GM23248 (cell line): ENCODE measurements around the gene DEFB123. TPM values are rescaled to one million over a fixed set of nuclear protein-coding genes. Genes with fewer than 3 reads are reported as not detected.

Experiments used
- DNase-seq: peaks from one replicate; pipeline ENCODE4 v3.0.0-alpha.2; 2015
- H2AFZ ChIP-seq: fragments of 200-600 bp; sonication (generic); 2 replicates; pipeline ENCODE4 v1.6.1; 2016; ENCODE audit warnings: antibody characterized with exemption
- H3F3A ChIP-seq: fragments of 200-600 bp; sonication (generic); 2 replicates; pipeline ENCODE4 v1.6.1; 2016; ENCODE audit warnings: mild to moderate bottlenecking, antibody characterized with exemption, mixed run types; ENCODE audit not compliant: insufficient read depth
- H3K27ac ChIP-seq: fragments of 200-600 bp; sonication (generic); 2 replicates; pipeline ENCODE4 v1.5.1; 2016; ENCODE audit warnings: mild to moderate bottlenecking
- H3K27me3 ChIP-seq: fragments of 200-600 bp; sonication (generic); replicated peaks from 2 replicates; pipeline ENCODE4 v1.6.1; 2016; ENCODE audit warnings: mild to moderate bottlenecking; ENCODE audit not compliant: insufficient read depth
- H3K36me3 ChIP-seq: fragments of 200-600 bp; sonication (generic); 2 replicates; pipeline ENCODE4 v1.6.1; 2016; ENCODE audit warnings: low read depth, mild to moderate bottlenecking
- H3K4me1 ChIP-seq: fragments of 200-600 bp; sonication (generic); 2 replicates; pipeline ENCODE4 v1.6.1; 2016; ENCODE audit warnings: mild to moderate bottlenecking; ENCODE audit not compliant: insufficient read depth
- H3K4me2 ChIP-seq: fragments of 200-600 bp; sonication (generic); one replicate; pipeline ENCODE4 v1.6.1; 2016; ENCODE audit warnings: mild to moderate bottlenecking; ENCODE audit not compliant: unreplicated experiment
- H3K4me3 ChIP-seq: fragments of 200-600 bp; sonication (generic); 2 replicates; pipeline ENCODE4 v1.5.1; 2016; ENCODE audit warnings: mild to moderate bottlenecking
- H3K79me2 ChIP-seq: fragments of 200-600 bp; sonication (generic); 2 replicates; pipeline ENCODE4 v1.6.1; 2016; ENCODE audit warnings: mild to moderate bottlenecking; ENCODE audit not compliant: insufficient read depth
- H3K9ac ChIP-seq: fragments of 200-600 bp; sonication (generic); 2 replicates; pipeline ENCODE4 v1.6.1; 2016; ENCODE audit warnings: mild to moderate bottlenecking
- H3K9me2 ChIP-seq: fragments of 200-600 bp; sonication (generic); 2 replicates; pipeline ENCODE4 v1.6.1; 2016; ENCODE audit warnings: mixed run types, mild to moderate bottlenecking, moderate library complexity; ENCODE audit not compliant: insufficient read depth
- H3K9me3 ChIP-seq: fragments of 200-600 bp; sonication (generic); one replicate; pipeline ENCODE4 v1.6.1; 2017; ENCODE audit warnings: low read depth
- H4K20me1 ChIP-seq: fragments of 200-600 bp; sonication (generic); 2 replicates; pipeline ENCODE4 v1.6.0; 2016; ENCODE audit not compliant: insufficient read depth
- EZH2 ChIP-seq: fragments of 200-600 bp; sonication (generic); IDR thresholded peaks from 2 replicates; pipeline ENCODE4 v1.6.1; 2018; ENCODE audit warnings: antibody characterized with exemption, mild to moderate bottlenecking; ENCODE audit not compliant: insufficient read depth, poor library complexity, severe bottlenecking
- EZH2phosphoT487 ChIP-seq: fragments of 200-600 bp; sonication (generic); IDR thresholded peaks from 2 replicates; pipeline ENCODE4 v1.6.1; 2018; ENCODE audit warnings: antibody characterized with exemption, moderate library complexity, mild to moderate bottlenecking, low read depth; ENCODE audit not compliant: insufficient read depth
- WGBS, 2 experiments: methylation state at CpG; one replicate each; pipeline ENCODE4 v1.1.6; 2015 to 2017; ENCODE audit warnings: low lambda C conversion rate in 2 of 2, low coverage in 1 of 2; ENCODE audit errors: missing lambda C conversion rate in 2 of 2; 5-methylcytosine and 5-hydroxymethylcytosine counted together
- in situ Hi-C: fragments of 300-500 bp; cut with MboI; formaldehyde crosslinking; loops from 2 replicates; pipeline ENCODE4 v1.15.0; 2020
- polyA plus RNA-seq: library from polyadenylated mRNA; unstranded; fragments of >200 nt; fragmentation: Nextera tagmentation; extraction: Ambion mirVana; gene quantifications from 2 replicates; pipeline ENCODE4 v1.2.1, GENCODE V29; 2016
- total RNA-seq: library from RNA; depleted of rRNA; stranded (reverse); fragments of >200 nt; shearing (Covaris generic); gene quantifications from 2 replicates; pipeline ENCODE4 v1.2.3, GENCODE V29; 2014

The DEFB123 gene
- total and polyA plus RNA-seq, 2 experiments from 2014 or later = not detected

DNA sequence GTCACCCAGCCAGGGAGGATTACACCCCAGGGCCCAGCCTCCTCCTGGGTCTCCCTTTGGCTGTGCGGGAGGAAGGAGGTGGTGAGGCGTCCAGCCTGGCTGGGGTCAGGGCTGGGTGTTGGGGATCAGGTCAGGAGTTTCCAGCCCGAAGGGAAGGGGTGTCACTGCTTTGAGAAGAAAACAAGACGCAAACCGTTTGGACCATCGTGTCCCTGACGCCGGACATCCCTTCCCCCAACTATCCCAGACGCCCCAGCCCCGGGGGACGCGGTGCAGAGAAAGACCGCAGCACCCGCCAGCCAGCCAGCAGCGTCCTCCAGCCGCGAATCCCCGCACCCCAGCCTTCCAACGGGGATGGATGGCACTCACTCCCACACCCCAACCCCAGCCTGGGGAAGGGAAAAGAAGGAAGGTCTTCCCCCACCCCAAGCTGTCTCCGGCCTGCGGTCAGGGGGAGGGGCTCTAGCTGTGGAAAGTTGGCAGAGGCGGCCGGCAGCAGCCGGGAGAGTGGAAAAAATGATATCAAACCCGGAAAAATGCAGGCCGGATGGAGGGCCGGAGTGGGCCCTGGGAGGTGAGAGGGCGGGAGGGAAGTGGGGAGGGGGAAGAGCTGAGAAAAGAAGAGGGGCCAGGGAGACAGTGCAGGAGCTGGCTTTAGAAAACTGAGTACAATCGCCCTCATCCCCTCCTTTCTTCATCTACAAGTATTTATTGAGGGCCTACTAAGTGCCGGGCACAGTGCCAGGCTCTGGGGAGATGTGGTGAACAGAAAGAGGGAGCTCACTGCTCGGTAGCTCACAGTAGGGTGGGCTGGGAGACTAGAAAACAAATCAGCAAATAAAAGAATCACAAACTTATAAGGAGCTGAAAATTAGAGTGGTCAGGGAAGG, 45.3 kb downstream of the DEFB123 start:
- Histone ChIP-seq H2AFZ (no peak overlapping the region), H3K4me3 (no peak overlapping the region), H3K4me2 (no peak overlapping the region)

DNA sequence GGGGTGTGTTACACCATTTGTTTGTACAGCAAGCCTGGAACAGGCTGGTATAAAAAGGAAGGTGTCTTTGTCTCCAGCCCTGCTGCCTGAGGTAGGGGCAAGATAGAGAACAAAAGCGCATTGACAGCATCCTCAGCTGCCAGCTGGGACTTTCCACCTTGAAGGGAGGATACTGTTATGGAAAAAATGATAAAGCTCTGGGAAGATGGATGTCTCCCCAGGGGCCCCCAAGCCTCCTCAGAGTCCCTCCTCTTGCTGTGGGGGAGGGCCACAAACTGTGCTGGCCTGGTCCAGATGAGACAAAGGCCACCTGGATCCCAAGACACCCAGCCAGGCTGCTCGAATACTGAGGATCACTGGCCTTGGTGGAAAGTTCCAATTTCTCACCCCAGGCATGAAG, 47.7 kb downstream of the DEFB123 start:
- TF ChIP-seq EZH2 (no peak), EZH2phosphoT487 (no peak)
- no peak for DNase-seq
- H3K9me3 ChIP-seq = no peaks in the 10 kb centered on the region
- H3K9me2 ChIP-seq = no peaks in the 10 kb centered on the region
- H3K27me3 ChIP-seq = 0 out of 2 replicates have a peak, but pooled peaks cover 14% of the 10 kb centered on the region
- no peaks in the 10 kb centered on the region for H3F3A ChIP-seq
- no peaks in the 10 kb centered on the region for H3K4me1 ChIP-seq
- H4K20me1 ChIP-seq = no peaks in the 10 kb centered on the region
- no peak overlapping the region for H3K27ac ChIP-seq
- H3K4me2 ChIP-seq = no peak overlapping the region
- WGBS, 2 experiments = 67 to 68% methylated on average over 2 of the region's 2 CpGs
- H3K36me3 ChIP-seq = no peaks in the 10 kb centered on the region
- no peaks in the 10 kb centered on the region for H3K79me2 ChIP-seq
- H3K4me3 ChIP-seq = no peak overlapping the region
- H3K9ac ChIP-seq = no peak overlapping the region
- no peak overlapping the region for H2AFZ ChIP-seq
- in situ Hi-C loops = no loop called here

More for the DNA sequence above, 45.3 kb downstream of the DEFB123 start:
- Histone ChIP-seq H3K9ac (no peak overlapping the region), H3K36me3 (no peaks in the 10 kb centered on the region), H3K4me1 (no peaks in the 10 kb centered on the region), H3K9me3 (no peaks in the 10 kb centered on the region), H3K27ac (no peak overlapping the region), H3F3A (no peaks in the 10 kb centered on the region), H3K27me3 (0 out of 2 replicates have a peak, but pooled peaks cover 14% of the 10 kb centered on the region), H4K20me1 (no peaks in the 10 kb centered on the region), H3K9me2 (no peaks in the 10 kb centered on the region), H3K79me2 (no peaks in the 10 kb centered on the region)
- no peak for TF ChIP-seq EZH2phosphoT487
- TF ChIP-seq EZH2 = no peak
- WGBS, 2 experiments = 16 to 21% methylated on average over 28 to 31 of the region's 31 CpGs
- in situ Hi-C loops = no loop called here
- DNase-seq = peak; percentile 58

DNA sequence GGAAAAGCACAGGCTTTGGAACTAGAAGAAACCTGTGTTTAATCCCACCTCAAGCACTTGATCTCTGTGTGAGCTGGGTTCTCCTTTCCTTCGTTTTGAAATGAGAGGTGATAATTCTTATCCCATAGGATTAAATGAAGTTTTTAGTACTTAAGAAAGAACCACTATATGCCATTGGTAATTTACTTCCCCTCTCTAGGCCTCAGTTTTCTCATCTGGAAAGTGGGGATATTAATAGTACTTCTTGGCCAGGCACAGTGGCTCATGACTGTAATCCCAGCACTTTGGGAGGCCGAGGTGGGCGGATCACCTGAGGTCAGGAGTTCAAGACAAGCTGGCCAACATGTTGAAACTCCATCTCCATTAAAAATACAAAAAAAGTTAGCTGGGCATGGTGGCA, 48.7 kb downstream of the DEFB123 start:
- Histone ChIP-seq H3K9me3 (no peaks in the 10 kb centered on the region), H3K27me3 (0 out of 2 replicates have a peak, but pooled peaks cover 14% of the 10 kb centered on the region), H3K36me3 (no peaks in the 10 kb centered on the region), H3K4me1 (no peaks in the 10 kb centered on the region), H3K4me2 (no peak overlapping the region), H3K4me3 (no peak overlapping the region), H3K79me2 (no peaks in the 10 kb centered on the region), H2AFZ (no peak overlapping the region), H3K9me2 (no peaks in the 10 kb centered on the region), H3K9ac (no peak overlapping the region), H4K20me1 (no peaks in the 10 kb centered on the region), H3F3A (no peaks in the 10 kb centered on the region), H3K27ac (no peak overlapping the region)
- in situ Hi-C loops = no loop called here
- DNase-seq = no peak
- TF ChIP-seq EZH2phosphoT487 = no peak
- WGBS, 2 experiments = 44 to 53% methylated on average over 3 of the region's 3 CpGs

DNA sequence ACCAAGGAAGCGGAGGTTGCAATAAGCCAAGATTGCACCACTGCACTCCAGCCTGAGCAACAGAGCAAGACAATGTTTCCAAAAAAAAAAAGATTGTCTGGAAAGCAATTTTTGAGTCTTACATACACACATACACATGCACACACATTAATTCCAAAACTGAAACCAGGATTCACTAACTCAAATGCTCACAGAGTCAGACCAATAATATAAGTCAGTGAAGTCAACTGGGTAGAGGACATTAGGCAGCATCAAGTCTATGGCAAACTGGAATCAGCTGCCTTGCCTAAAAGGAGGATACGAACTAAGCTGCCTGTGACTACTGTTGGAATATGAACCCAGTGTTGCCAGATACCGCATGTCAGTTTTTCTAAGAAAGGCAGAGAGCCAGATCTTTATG, 50.3 kb downstream of the DEFB123 start:
- no peak overlapping the region for H3K4me3 ChIP-seq
- H2AFZ ChIP-seq = no peak overlapping the region
- H3K9me2 ChIP-seq = no peaks in the 10 kb centered on the region
- WGBS, 2 experiments = 86 to 93% methylated on average over 3 of the region's 3 CpGs
- H3F3A ChIP-seq = no peaks in the 10 kb centered on the region
- H3K4me1 ChIP-seq = no peaks in the 10 kb centered on the region
- H3K27me3 ChIP-seq = 0 out of 2 replicates have a peak, but pooled peaks cover 14% of the 10 kb centered on the region
- no peak overlapping the region for H3K9ac ChIP-seq
- no peak overlapping the region for H3K4me2 ChIP-seq
- in situ Hi-C loops = no loop called here
- TF ChIP-seq EZH2 (no peak), EZH2phosphoT487 (no peak)
- H3K9me3 ChIP-seq = no peaks in the 10 kb centered on the region
- no peaks in the 10 kb centered on the region for H3K79me2 ChIP-seq
- no peaks in the 10 kb centered on the region for H3K36me3 ChIP-seq
- no peaks in the 10 kb centered on the region for H4K20me1 ChIP-seq
- no peak overlapping the region for H3K27ac ChIP-seq
- no peak for DNase-seq
